G401 (cell line): ENCODE measurements around the gene TAF8. TPM values are rescaled to one million over a fixed set of nuclear protein-coding genes. Genes with fewer than 3 reads are reported as not detected.
"Not testable (repeated sequence)": the region's sequence is repeated elsewhere in the genome, so short reads cannot be mapped to it uniquely, and the experiment has no call there.

Experiments
- DNase-seq: peaks from one replicate; pipeline ENCODE4 v3.0.0-alpha.2; 2015; ENCODE audit warnings: low spot score
- in situ Hi-C: cut with HindIII; loops from 2 replicates; pipeline ENCODE4 v1.10.0; 2016; ENCODE audit warnings: low sequenced_read_pairs, mixed read lengths
- total RNA-seq: library from RNA; depleted of rRNA; stranded (reverse); fragments of >200 nt; shearing (Covaris generic); gene quantifications from 2 replicates; pipeline ENCODE4 v1.2.3, GENCODE V29; 2014; rRNA removed

The TAF8 gene, protein sequence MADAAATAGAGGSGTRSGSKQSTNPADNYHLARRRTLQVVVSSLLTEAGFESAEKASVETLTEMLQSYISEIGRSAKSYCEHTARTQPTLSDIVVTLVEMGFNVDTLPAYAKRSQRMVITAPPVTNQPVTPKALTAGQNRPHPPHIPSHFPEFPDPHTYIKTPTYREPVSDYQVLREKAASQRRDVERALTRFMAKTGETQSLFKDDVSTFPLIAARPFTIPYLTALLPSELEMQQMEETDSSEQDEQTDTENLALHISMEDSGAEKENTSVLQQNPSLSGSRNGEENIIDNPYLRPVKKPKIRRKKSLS
- total RNA-seq: 27.5 and 28.2 TPM in 2 replicates

DNA sequence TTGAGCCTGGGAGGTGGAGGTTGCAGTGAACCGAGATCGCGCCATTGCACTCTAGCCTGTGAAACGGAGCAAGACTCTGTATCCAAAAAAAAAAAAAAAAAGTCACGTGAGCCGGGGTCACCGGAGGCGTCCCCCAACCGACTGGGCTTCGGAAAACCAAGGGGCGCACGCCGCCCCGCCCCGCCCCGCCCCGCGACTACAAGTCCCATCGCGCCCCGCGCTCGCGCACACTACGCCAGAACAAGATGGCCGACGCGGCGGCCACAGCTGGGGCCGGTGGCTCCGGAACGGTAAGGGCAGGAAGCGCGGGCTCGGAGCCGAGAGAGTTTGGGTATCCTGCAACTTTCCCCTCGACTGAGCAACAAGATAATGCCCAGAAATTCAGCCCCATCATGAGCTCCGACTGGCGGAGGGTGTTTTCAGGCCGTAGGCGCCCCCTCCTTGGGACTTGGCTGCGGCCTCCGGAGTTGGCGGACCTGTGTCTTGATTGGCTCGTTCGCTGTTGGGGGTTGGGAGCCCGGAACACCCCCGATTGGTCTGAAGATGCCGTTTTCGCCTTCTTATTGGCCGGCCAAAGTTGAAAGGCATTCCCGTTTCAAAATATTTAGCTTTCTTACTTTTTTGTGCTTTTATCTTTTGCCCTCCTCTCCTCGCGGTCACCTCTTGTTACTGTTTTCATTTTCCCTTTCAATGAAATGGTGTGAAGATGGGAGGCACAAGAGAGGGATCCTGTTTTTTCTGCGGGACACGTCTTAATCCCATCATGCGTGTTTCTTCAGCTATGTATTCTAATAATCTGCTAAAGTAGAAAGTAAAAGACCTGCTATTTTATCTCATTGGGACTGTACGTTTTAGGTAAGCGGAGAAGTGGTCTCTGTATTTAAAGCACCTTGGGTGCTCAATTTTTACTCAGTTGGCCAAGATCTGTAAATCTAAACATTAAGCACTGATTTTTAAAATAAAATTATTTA lies at the start of gene TAF8:
Gene TAF8, plus strand, starts transcription at position 228 of the 971 bp plus-strand sequence. Its CDS starts 18 bp downstream, at position 246.
- in situ Hi-C loops: no loop called here
- peak; percentile 94 for DNase-seq

DNA sequence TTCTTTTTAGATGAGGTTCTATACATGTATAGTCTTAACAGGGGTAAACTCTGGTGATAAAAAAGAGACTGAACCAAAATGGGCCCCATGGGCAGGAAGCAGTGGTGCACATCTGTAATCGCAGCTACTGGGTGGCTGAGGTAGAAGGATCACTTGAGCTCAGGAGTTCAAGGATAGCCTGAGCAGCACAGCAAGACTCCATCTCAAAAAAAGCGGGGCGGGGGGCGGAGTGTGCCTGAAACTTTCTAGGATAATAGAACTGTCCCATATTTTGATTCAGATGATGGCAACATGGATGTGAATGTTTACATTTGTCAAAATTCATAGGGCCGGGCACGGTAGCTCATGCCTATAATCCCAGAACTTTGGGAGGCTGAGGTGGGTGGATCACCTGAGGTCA lies 48.8 kb upstream of the TAF8 start:
- DNase-seq: no peak
- in situ Hi-C loops: no loop called here

GRCh38 chr6:42003658-42004057 lies 46.7 kb upstream of the TAF8 start:
- DNase-seq, in situ Hi-C loops: not testable (repeated sequence)

GRCh38 chr6:42007286-42008137 lies 42.8 kb upstream of the TAF8 start:
- no peak for DNase-seq
- in situ Hi-C loops: no loop called here

GRCh38 chr6:42008138-42008528 lies 42.2 kb upstream of the TAF8 start:
- in situ Hi-C loops, DNase-seq: not testable (repeated sequence)

DNA sequence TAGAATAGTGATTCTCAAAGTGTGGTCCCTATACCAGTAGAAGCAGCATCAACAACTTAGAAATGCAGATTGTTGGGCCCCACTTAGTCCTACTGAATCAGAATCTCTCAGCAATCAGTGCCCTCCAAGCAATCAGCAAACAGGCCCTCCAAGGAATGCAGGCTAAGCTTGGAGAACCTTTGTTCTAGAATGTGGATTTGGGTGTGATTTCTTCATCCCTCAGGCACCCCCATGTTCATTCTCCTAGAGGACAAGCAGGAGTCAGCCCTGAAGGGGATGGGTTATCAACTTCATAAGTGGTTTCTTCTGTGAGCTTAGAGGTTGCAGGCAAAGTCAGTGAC lies 40.5 kb upstream of the TAF8 start:
- DNase-seq: no peak
- in situ Hi-C loops: no loop called here

GRCh38 chr6:42010185-42010891 lies 40.0 kb upstream of the TAF8 start:
- in situ Hi-C loops: no loop called here
- DNase-seq: no peak

DNA sequence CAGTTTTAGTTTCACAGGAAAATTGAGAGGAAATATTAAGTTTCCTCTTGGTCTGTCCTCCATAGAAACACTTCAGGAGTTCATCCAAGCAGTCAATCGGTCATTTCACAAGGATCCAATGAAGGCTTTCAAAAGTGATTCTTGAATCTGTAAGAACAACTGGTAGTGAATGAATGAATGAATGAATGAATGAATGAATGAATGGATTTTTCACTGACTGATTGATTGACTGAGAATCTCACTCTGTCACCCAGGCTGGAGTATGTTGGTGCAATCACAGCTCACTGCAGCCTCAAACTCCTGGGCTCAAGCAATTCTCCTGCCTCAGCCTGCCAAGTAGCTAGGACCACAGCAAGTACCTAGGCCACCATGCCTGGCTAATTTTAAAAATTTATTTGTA lies 39.4 kb upstream of the TAF8 start:
- in situ Hi-C loops: no loop called here
- DNase-seq: no peak

DNA sequence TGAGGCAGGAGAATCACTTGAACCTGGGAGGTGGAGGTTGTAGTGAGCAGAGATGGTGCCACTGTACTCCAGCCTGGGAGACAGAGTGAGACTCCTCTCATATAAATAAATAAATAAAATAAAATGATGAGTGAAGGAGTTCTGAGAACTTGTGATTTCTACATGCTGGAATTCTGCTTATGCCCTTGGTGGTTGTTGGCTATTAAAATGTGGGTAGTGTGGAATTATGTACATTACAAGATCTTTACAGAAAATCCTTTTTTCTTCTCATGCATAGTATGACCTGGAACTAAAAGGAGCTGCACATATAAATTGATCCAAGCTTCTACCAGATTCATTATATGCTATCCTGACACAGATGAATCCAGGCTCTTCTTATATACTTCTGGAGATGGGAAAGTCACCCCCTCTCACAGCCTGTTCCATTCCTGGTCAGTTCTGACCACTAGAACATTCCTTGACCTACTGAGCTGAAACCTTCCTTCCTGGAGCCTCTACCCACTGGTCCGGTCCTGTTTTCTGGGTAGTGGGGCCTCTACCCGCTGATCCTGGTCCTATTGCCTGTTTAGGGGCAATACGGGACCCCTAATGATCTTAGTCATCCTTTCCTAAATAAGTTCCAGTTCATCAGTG lies 37.7 kb upstream of the TAF8 start:
- in situ Hi-C loops: no loop called here
- no peak for DNase-seq

DNA sequence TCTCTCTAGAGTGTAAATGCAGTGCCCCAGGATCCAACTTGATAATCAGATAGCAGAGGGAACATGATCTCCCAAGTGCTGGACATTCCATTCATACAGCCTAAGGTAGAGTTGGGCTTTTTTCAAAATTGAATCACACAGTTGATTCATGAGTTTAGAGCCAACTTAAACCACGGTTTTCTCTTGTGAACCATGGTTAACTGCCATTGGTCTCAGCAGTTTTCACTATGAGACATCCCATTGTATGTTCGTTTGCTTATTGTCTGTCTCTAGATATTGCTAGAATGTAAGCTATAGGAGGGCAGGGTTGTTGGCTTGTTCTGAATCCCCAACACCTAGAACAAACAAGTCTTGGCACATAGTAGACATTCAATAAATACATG lies 37.2 kb upstream of the TAF8 start:
- in situ Hi-C loops: no loop called here

GRCh38 chr6:42017021-42017643 lies 33.2 kb upstream of the TAF8 start:
- in situ Hi-C loops: no loop called here
- DNase-seq: no peak

More for the DNA sequence above, 37.2 kb upstream of the TAF8 start:
- no peak for DNase-seq

DNA sequence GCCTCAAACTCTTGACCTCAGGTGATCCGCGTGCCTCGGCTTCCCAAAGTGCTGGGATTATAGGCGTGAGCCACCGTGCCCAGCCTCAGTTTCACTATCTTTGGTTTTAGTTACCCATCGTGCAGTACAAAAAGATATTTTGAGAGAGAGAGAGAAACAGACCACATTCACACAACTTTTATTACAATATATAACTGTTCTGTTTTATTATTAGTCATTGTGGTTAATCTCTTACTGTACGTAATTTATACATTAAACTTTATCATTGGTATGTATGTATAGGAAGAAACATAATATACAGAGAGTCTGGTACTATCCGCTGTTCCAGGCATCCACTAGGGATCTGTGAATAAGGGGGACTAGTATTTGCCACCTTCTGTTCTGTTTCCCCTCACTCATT lies 29.4 kb upstream of the TAF8 start:
- no peak for DNase-seq
- in situ Hi-C loops: no loop called here

DNA sequence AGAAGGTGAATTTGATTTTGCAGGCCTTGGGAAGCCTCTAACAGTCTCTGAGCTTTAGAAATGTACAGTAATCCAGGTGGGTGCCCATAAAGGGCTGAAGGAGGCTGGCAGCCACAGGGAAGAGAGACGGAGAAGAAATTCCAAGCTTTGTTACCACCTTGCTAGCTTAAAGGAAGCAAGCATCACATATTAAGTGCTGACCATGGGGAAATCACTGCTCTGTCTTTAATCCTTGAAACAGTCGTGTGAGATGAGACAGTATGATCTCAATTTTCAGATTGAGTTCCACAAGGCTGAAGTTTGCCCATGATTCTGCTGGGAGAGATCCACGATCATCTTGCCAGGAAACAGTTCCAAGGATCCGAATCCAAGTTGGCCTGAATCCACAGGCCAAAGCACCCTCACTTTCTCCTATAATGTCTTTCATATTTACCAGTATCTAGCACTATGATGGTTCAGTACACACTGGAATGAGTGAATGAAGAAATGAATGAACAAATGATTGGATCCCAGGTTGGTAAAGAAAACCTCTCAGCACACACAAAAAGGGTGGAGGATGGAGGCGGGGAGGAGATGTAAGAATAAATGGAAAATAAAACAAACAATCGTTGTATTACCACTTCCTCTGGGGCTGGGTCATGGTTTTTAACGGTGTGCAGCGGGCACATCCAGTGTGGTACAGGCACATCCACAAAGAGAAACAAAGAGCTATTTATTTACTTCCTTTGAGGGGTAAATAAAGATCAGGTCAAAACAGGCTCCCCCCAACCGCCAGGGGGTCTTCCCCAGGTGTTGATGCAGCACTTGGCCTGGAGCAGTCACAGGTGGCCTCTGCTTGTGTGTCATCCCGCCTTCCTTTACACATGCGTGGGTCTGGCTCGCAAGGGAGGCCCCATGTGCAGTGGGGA lies 28.2 kb upstream of the TAF8 start:
- peak; percentile 56 for DNase-seq
- in situ Hi-C loops: no loop called here

GRCh38 chr6:42022755-42023384 lies 27.5 kb upstream of the TAF8 start:
- DNase-seq: no peak

GRCh38 chr6:42025066-42025844 lies 25.1 kb upstream of the TAF8 start:
- in situ Hi-C loops: loop anchor here (25.0 kb wide), 1 partner anchor 238 kb away; the partner anchor contains the start of genes FRS3, PRICKLE4 and TOMM6
- DNase-seq: no peak

More at GRCh38 chr6:42022755-42023384, 27.5 kb upstream of the TAF8 start:
- in situ Hi-C loops: no loop called here

GRCh38 chr6:42025845-42026243 lies 24.5 kb upstream of the TAF8 start:
- in situ Hi-C loops: loop anchor here (25.0 kb wide), 1 partner anchor 239 kb away; the partner anchor contains the start of genes FRS3, PRICKLE4 and TOMM6

More at GRCh38 chr6:42025845-42026243, 24.5 kb upstream of the TAF8 start:
- no peak for DNase-seq
